SJCRH30 (cell line): ENCODE results near the gene PRELID2. TPM values are rescaled to one million over a fixed set of nuclear protein-coding genes. Genes with fewer than 3 reads are reported as not detected.
"Not testable (repeated sequence)": the region's sequence is repeated elsewhere in the genome, so short reads cannot be mapped to it uniquely, and the experiment has no call there.

Experiments
- DNase-seq, 2 experiments: peaks; one replicate each; pipeline ENCODE4 v3.0.0-alpha.2; 2015 to 2020
- H3K27ac ChIP-seq: fragments of 250-450 bp; sonication (Bioruptor Pico); 2 replicates; pipeline ENCODE4 v1.5.1; 2020; ENCODE audit warnings: mild to moderate bottlenecking, moderate library complexity
- H3K27me3 ChIP-seq: fragments of 250-450 bp; sonication (Bioruptor Pico); 2 replicates; pipeline ENCODE4 v1.5.1; 2020; ENCODE audit warnings: mild to moderate bottlenecking, moderate library complexity
- H3K36me3 ChIP-seq: fragments of 250-450 bp; sonication (Bioruptor Pico); 2 replicates; pipeline ENCODE4 v1.5.1; 2020; ENCODE audit warnings: mild to moderate bottlenecking, moderate library complexity
- H3K4me1 ChIP-seq: fragments of 250-450 bp; sonication (Bioruptor Pico); 2 replicates; pipeline ENCODE4 v1.5.1; 2020; ENCODE audit warnings: mild to moderate bottlenecking, moderate library complexity
- H3K4me3 ChIP-seq: fragments of 250-450 bp; sonication (Bioruptor Pico); 2 replicates; pipeline ENCODE4 v1.5.1; 2020; ENCODE audit warnings: mild to moderate bottlenecking, moderate library complexity
- H3K9me3 ChIP-seq: fragments of 250-450 bp; sonication (Bioruptor Pico); replicated peaks from 2 replicates; pipeline ENCODE4 v1.5.1; 2020; ENCODE audit warnings: mild to moderate bottlenecking, moderate library complexity
- total RNA-seq: library from RNA; depleted of rRNA; stranded (reverse); fragments of >200 nt; shearing (Covaris generic); gene quantifications from 2 replicates; pipeline ENCODE4 v1.2.3, GENCODE V29; 2014

The PRELID2 gene
- total RNA-seq, 1 experiment from 2014 or later, result 0.06 TPM

GRCh38 chr5:145826895-145827674, 8.1 kb downstream of the PRELID2 start:
- DNase-seq, result no peak
- Histone ChIP-seq H3K4me1 (no peaks in the 10 kb centered on the region), H3K9me3 (no peaks in the 10 kb centered on the region), H3K36me3 (no peaks in the 10 kb centered on the region), H3K27me3 (no peaks in the 10 kb centered on the region), H3K27ac (no peak overlapping the region), H3K4me3 (no peak overlapping the region)

DNA sequence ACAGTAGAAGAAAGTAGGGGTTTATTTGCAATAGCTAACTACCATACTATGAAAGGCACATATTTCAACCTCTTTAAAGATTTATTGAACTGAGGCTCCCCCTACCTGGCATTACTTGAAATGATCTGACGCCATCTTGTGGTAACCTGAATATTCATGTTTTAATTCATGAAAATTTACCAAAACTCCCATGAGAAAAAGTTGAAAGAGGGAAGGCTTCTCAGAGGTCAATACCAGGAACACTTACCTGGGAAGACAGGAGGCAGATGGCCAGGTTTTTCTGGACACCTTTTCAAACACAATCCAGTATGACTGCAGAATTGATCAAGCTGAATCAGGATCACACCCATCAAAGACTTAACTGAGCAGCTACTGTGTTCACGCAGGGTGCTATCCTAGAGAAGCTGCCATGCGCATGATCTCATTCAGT, 9.4 kb downstream of the PRELID2 start:
- H3K4me1 ChIP-seq, result no peaks in the 10 kb centered on the region
- H3K27ac ChIP-seq, result no peak overlapping the region
- no peak overlapping the region for H3K4me3 ChIP-seq
- H3K9me3 ChIP-seq, result no peaks in the 10 kb centered on the region
- peak in 1 of 2 experiments; percentile 62 for DNase-seq
- no peaks in the 10 kb centered on the region for H3K27me3 ChIP-seq
- H3K36me3 ChIP-seq, result no peaks in the 10 kb centered on the region

DNA sequence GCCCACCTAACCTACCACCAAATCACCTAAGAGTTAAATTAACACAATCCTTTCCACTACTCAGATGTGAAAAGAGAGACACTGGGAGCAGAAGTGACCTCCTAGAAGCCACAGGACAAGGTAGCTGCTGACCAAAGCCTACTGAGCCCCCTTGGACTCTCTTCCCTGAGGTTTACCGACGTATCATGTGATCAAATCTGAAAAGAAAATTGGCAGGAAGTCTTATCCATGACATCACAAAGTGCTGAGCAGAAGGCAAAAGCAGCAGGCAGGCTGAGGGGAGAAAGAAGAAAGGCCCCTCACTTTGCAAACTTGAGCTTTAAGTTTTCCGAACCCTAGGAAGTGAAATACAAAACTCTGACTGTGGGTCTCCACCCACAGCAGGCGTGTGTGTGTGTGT, 11.1 kb downstream of the PRELID2 start:
- Histone ChIP-seq H3K27me3 (no peaks in the 10 kb centered on the region), H3K36me3 (no peaks in the 10 kb centered on the region), H3K4me1 (no peaks in the 10 kb centered on the region), H3K9me3 (no peaks in the 10 kb centered on the region), H3K4me3 (no peak overlapping the region), H3K27ac (no peak overlapping the region)
- DNase-seq, result no peak

DNA sequence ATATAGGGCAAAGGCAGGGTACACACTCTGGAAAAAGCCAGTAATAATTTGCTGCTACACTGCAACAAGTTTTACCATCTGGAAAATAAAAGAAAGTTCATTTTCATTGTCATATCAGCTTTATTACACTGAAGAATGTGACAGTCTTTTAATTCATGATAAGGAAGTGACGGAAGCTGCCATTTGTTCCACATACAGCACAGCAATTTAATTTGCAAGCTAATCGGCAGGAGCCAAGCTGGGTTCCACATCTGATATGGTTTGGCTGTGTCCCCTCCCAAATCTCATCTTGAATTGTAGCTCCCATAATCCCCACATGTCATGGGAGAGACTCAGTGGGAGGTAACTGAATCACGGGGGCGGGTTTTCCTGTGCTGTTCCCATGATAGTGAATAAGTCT, 16.5 kb downstream of the PRELID2 start:
- DNase-seq, result no peak

GRCh38 chr5:145812877-145813276, 22.3 kb downstream of the PRELID2 start:
- H3K4me1 ChIP-seq, result no peaks in the 10 kb centered on the region
- H3K4me3 ChIP-seq, result no peak overlapping the region
- no peaks in the 10 kb centered on the region; the same call in 1 of the 2 replicates for H3K36me3 ChIP-seq
- no peak for DNase-seq
- no peaks in the 10 kb centered on the region for H3K9me3 ChIP-seq
- no peaks in the 10 kb centered on the region for H3K27me3 ChIP-seq
- H3K27ac ChIP-seq, result no peak overlapping the region

More for the DNA sequence above, 16.5 kb downstream of the PRELID2 start:
- Histone ChIP-seq H3K27me3 (no peaks in the 10 kb centered on the region), H3K9me3 (no peaks in the 10 kb centered on the region), H3K4me3 (no peak overlapping the region), H3K36me3 (no peaks in the 10 kb centered on the region; the same call in 1 of the 2 replicates), H3K4me1 (no peaks in the 10 kb centered on the region), H3K27ac (no peak overlapping the region)

DNA sequence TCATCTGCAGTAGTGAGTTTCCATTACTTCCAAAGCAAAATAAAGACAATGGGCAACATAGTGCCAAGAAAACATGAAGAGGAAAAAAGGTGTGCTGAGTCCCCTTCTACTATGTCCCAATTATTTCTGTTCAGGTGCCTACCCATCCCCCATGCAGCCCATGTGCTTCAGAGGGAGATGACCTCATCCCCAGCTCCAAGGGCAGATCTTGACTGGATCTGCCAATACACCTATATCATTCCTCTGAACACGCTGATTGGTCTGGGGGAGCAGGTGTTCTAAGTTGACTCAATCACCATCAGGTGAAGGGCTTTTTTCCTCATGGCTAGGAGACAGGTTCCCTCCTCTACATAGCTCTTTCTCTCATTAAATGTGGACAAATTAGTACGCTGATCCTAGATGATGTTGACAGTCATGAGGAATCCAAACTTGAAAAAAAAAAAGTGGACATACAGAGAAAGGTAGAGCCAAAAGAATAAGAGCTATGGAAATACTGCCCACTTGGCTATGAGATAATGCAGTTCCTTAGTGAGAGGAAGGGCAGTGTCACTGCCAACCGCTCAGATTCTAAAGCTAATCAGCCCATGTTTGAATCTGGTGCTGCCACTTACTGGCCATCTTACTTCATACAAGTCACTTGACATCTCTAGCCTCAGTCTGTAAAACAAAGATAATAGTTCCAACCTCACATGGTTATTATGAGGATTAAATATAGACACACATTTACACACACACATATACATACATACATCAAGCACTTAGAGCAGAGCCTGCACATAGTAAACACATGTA, 23.1 kb downstream of the PRELID2 start:
- no peak overlapping the region for H3K27ac ChIP-seq
- no peaks in the 10 kb centered on the region; the same call in 1 of the 2 replicates for H3K36me3 ChIP-seq
- H3K27me3 ChIP-seq, result no peaks in the 10 kb centered on the region
- DNase-seq, result peak in 1 of 2 experiments; percentile 4
- no peak overlapping the region for H3K4me3 ChIP-seq
- H3K4me1 ChIP-seq, result no peaks in the 10 kb centered on the region
- no peaks in the 10 kb centered on the region for H3K9me3 ChIP-seq

- Histone ChIP-seq H3K36me3 (no peaks in the 10 kb centered on the region), H3K9me3 (no peaks in the 10 kb centered on the region), H3K4me3 (no peak overlapping the region), H3K27me3 (0 out of 2 replicates have a peak, but pooled peaks cover 2% of the 10 kb centered on the region), H3K27ac (no peak overlapping the region), H3K4me1 (no peaks in the 10 kb centered on the region)
- DNase-seq, result no peak
These were observed 28.2 kb downstream of the PRELID2 start for GRCh38 chr5:145806923-145807322.

DNA sequence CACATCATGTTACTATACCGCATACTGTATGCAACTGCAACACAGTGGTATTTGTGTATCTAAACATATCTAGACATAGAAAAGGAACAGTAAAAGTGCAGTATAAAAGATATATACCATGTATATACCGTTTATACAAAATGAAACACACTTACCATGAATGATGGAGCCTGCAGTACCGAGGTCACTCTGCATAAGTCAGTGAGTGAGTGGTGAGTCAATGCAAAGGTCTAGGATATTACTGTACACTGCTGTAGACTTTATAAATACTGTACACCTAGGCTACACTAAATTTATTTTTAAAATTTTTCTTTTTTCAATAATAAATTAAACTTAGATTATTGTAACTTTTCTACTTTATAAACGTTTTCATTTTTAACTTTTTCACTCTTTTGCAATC, 29.3 kb downstream of the PRELID2 start:
- H3K36me3 ChIP-seq, result no peaks in the 10 kb centered on the region
- no peak for DNase-seq
- 0 out of 2 replicates have a peak, but pooled peaks cover 2% of the 10 kb centered on the region for H3K27me3 ChIP-seq
- H3K4me3 ChIP-seq, result no peak overlapping the region
- no peaks in the 10 kb centered on the region for H3K9me3 ChIP-seq
- H3K4me1 ChIP-seq, result no peaks in the 10 kb centered on the region
- H3K27ac ChIP-seq, result no peak overlapping the region

DNA sequence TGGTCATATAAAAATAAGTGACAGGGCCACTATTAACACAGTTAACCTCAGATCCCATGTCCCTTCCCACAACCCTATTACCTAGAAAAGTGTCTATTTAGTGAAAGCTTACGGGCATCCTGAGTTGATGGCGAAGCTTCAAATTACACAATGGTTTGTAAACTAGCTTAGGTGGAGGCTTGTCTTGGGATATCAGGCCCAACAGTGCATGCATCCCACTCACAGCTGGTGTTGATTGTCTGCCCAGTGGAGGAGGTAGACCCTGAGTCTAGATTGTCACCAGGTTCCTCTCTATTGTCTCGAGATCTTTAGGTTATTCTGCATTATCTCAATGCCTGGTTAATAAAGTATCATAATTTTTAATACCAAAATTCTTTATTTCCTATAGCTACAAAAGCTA, 30.4 kb downstream of the PRELID2 start:
- Histone ChIP-seq H3K4me3 (no peak overlapping the region), H3K27ac (no peak overlapping the region), H3K4me1 (no peaks in the 10 kb centered on the region), H3K36me3 (no peaks in the 10 kb centered on the region), H3K27me3 (0 out of 2 replicates have a peak, but pooled peaks cover 2% of the 10 kb centered on the region), H3K9me3 (no peaks in the 10 kb centered on the region)
- DNase-seq, result no peak

- Histone ChIP-seq H3K4me1 (no peaks in the 10 kb centered on the region), H3K36me3 (no peaks in the 10 kb centered on the region), H3K27me3 (0 out of 2 replicates have a peak, but pooled peaks cover 2% of the 10 kb centered on the region), H3K9me3 (no peaks in the 10 kb centered on the region), H3K4me3 (no peak overlapping the region), H3K27ac (no peak overlapping the region)
- DNase-seq, result no peak
These were observed 31.8 kb downstream of the PRELID2 start for GRCh38 chr5:145803112-145804004.

DNA sequence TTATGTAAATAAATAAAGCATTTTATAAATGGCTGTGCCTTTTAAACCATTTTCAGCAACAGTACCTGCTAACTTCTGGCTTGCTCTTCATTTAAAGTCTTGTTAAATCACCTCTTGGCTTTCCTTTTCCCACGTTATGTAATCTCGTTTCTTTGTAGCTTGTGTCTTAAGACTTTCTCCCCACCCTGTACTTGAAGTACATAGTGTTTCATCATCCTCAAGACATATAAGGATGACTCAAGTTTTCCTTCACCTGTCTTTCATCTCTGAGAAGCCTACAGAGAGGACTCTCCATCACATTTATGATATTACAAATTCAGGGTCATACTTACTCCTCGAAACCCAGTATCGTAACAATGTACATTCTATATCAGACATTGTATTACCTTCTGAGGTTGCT, 33.9 kb downstream of the PRELID2 start:
- H3K36me3 ChIP-seq, result no peaks in the 10 kb centered on the region
- no peak for DNase-seq

DNA sequence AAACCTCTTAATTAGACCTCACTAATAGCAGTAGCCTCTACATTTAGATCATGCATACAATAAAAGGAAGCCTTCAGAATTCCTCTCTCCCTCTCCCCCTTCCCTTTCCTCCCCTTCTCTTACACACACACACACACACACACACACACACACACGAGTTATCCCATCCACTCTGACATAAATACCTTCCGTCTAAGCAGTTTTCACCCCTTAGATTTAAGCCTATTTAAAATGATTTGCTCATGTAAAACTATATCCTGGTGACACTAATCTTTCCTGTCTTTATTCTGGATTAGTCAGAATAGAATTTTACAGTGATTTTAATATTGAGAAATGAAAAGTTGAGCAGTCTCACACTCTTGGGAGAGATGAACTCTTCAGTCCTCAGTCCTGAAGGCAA, 35.0 kb downstream of the PRELID2 start:
- 0 out of 2 replicates have a peak, but pooled peaks cover 2% of the 10 kb centered on the region for H3K27me3 ChIP-seq
- no peaks in the 10 kb centered on the region for H3K36me3 ChIP-seq

More for the DNA sequence above, 33.9 kb downstream of the PRELID2 start:
- no peak overlapping the region for H3K27ac ChIP-seq
- H3K9me3 ChIP-seq, result no peaks in the 10 kb centered on the region
- no peaks in the 10 kb centered on the region for H3K4me1 ChIP-seq
- 0 out of 2 replicates have a peak, but pooled peaks cover 2% of the 10 kb centered on the region for H3K27me3 ChIP-seq
- H3K4me3 ChIP-seq, result no peak overlapping the region

GRCh38 chr5:145798503-145798902, 36.6 kb downstream of the PRELID2 start:
- not testable (repeated sequence) for H3K27ac ChIP-seq, H3K4me1 ChIP-seq, H3K4me3 ChIP-seq, DNase-seq, H3K36me3 ChIP-seq, H3K27me3 ChIP-seq, H3K9me3 ChIP-seq

More for the DNA sequence above, 35.0 kb downstream of the PRELID2 start:
- H3K27ac ChIP-seq, result no peak overlapping the region
- no peak for DNase-seq
- no peaks in the 10 kb centered on the region for H3K9me3 ChIP-seq
- no peaks in the 10 kb centered on the region for H3K4me1 ChIP-seq
- H3K4me3 ChIP-seq, result no peak overlapping the region

GRCh38 chr5:145797336-145797735, 37.8 kb downstream of the PRELID2 start:
- H3K27me3 ChIP-seq, result no peaks in the 10 kb centered on the region
- H3K27ac ChIP-seq, result no peak overlapping the region
- H3K36me3 ChIP-seq, result no peaks in the 10 kb centered on the region
- no peaks in the 10 kb centered on the region for H3K4me1 ChIP-seq
- no peak for DNase-seq
- no peaks in the 10 kb centered on the region for H3K9me3 ChIP-seq
- H3K4me3 ChIP-seq, result no peak overlapping the region
